Loucy (cell line): ENCODE results near the gene RCOR2.
A peak's percentile ranks its signal among the peaks of the same experiment; 100 is the strongest.

Experiments
- EZH2phosphoT487 ChIP-seq: fragments of 200-600 bp; IDR thresholded peaks from 2 replicates; pipeline ENCODE4 v1.6.1; 2018; ENCODE audit warnings: antibody characterized with exemption, mild to moderate bottlenecking, moderate library complexity, borderline replicate concordance
- TF ChIP-seq, protein P1 (sequence below): fragments of 200-600 bp; sonication (generic); conservative IDR thresholded peaks from 2 replicates; pipeline ENCODE4 v1.5.1; 2014; ENCODE audit warnings: mild to moderate bottlenecking, antibody characterized with exemption, low read length

DNA sequence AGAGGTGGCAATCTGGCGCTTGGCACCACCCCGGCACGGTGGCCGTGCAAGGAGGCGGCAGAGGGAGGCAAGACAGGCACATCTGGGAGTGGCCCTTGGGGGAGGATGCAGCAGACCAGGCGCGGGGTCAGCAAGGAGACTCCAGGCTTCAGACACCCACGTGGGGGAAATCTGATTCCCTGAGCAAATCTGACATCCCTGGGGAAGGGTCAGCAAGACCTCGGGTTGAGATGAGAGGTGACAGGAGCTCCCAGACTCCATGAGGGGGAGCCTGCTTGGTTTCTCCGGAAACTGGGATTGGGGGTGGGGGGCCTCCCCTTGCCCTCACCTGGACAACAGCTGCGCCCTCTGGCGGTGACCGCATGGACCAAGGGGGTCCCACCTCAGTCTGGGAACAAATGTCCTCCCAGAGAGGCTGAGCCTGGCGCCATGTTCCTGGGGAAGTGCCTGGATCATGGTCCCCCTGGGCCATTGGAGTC is 4.0 kb upstream of the RCOR2 start:
- TF ChIP-seq, protein P1, sequence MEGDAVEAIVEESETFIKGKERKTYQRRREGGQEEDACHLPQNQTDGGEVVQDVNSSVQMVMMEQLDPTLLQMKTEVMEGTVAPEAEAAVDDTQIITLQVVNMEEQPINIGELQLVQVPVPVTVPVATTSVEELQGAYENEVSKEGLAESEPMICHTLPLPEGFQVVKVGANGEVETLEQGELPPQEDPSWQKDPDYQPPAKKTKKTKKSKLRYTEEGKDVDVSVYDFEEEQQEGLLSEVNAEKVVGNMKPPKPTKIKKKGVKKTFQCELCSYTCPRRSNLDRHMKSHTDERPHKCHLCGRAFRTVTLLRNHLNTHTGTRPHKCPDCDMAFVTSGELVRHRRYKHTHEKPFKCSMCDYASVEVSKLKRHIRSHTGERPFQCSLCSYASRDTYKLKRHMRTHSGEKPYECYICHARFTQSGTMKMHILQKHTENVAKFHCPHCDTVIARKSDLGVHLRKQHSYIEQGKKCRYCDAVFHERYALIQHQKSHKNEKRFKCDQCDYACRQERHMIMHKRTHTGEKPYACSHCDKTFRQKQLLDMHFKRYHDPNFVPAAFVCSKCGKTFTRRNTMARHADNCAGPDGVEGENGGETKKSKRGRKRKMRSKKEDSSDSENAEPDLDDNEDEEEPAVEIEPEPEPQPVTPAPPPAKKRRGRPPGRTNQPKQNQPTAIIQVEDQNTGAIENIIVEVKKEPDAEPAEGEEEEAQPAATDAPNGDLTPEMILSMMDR, result peak; percentile 94
- TF ChIP-seq EZH2phosphoT487, result no peak
